ENCODE data around the gene LAMA2.

Gene LAMA2

DNA sequence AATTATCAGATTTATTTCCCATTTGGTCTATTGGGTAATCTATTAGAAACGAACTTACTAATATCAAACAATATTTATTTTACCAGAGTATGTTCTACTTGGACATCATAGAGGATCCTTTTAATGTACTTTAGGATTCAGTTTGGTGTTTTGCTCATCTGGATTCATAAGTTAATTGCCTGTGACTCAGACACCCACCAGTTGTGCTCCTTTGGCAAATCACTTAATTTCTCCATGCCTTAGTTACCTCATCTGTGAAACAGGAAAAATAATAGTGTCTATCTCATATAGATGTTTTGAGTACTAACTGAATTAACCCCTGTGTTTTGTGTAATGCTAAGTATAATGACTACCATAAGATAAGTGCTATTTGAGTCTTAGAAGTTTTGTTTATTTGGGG is 292.1 kb downstream of the LAMA2 start:
- H3K4me3 ChIP-seq (ENCODE audit: low read depth, low read length), result no peak overlapping the region
- TF ChIP-seq CTCF (IDR thresholded peaks at IDR 0.05; ENCODE audit: low read depth, low read length), result no peak

DNA sequence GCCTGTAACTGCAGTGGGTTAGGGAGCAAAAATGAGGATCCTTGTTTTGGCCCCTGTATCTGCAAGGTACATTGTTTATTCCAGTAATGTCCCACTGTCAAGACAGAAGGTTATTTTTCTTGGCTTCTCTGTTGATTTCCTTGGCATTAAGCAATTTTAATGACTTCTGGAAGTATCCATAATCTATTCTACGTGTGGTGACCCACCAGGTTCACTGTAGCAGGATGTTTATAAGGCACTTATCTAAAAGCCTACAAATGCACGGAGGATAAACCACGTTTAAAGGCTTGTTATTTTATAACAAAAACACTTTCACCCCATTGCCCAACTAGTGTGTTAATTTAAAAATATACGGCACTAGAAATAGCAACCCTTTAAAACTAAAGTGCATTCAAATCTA is 294.9 kb downstream of the LAMA2 start:
- H3K4me3 ChIP-seq (ENCODE audit: low read depth, low read length), result no peak overlapping the region
- no peak for TF ChIP-seq CTCF (IDR thresholded peaks at IDR 0.05; ENCODE audit: low read depth, low read length)

DNA sequence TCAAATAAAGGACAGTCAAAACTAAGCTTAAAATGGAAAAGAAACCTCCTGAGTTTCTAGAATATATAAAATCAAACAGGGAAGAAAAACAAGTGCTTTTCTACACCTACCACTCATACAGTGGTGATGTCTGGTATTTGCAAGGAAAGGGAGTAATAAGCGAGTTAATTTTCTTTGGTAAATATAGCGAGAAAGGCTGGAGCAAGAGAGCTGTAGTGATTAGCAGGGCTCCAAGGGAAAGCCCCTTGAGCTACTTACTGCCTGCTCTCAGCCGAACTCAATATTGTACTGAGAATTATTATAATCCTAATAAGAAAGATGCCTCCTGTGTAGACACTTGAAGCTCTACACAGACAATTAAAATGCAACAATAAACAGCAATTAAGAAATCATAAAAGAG is 296.3 kb downstream of the LAMA2 start:
- H3K4me3 ChIP-seq (ENCODE audit: low read depth, low read length), result no peak overlapping the region
- TF ChIP-seq CTCF (IDR thresholded peaks at IDR 0.05; ENCODE audit: low read depth, low read length), result no peak

DNA sequence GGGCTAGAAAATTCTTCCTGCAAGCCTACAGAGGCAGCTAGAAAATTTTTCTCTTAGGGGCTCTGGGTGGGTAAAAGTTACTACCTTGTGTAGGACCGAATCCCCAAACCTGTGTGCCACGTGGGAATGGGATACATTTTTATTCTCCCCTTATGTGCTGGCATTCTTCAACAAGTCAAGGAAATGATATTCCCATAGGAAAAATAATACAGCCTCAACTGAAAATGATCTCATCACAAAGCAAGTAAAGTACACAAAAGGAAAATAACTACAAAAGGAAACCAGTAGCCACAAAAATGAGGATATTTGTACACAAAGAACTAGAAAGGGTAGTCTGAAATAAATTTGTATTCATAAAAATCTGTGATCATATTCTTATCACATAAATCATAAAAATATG is 298.1 kb downstream of the LAMA2 start:
- H3K4me3 ChIP-seq (ENCODE audit: low read depth, low read length), result no peak overlapping the region

DNA sequence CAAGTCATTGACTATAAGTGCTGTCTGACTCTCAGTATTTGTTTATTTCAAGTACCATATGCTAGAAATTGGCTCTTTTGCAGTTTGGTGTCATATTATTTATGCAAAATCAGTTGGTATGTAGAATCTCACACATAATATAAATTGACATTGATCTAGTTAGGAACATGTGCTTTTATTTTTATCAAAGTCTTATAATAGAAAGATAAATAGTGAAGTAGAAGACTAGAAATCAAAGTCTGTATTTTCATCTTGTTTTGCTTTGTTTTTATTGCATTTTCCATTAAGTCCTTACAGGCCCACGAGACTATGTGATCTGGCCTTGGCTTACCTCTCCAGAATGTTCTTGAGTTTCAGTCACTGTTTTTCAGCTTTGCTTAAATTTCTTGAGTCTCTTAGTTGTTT is 300.3 kb downstream of the LAMA2 start:
- TF ChIP-seq CTCF (IDR thresholded peaks at IDR 0.05; ENCODE audit: low read depth, low read length), result no peak
- H3K4me3 ChIP-seq (ENCODE audit: low read depth, low read length), result no peak overlapping the region

More for the DNA sequence above, 298.1 kb downstream of the LAMA2 start:
- TF ChIP-seq CTCF (IDR thresholded peaks at IDR 0.05; ENCODE audit: low read depth, low read length), result no peak

- TF ChIP-seq CTCF (IDR thresholded peaks at IDR 0.05; ENCODE audit: low read depth, low read length), result no peak
- no peak overlapping the region for H3K4me3 ChIP-seq (ENCODE audit: low read depth, low read length)
Observed at GRCh38 chr6:129183681-129184301, 300.9 kb downstream of the LAMA2 start.

DNA sequence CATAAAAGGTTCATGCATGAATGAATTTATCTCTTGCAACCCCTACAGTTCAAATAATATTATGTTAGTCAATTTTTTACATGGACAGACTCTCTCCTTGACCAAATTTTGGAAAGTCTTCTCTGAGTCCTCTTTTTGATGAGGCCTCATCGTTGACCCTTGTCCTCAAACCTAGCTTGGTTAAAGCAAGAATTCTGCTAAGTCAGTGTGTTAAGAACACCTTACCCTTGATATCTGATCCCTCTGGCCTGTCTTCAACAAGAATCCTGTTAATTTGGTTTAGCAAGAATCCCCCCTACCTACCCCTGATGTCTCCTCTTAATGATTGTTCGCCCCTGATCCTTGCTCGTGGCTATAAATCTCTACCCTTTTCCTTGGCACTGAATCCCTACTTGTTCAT is 301.4 kb downstream of the LAMA2 start:
- no peak for TF ChIP-seq CTCF (IDR thresholded peaks at IDR 0.05; ENCODE audit: low read depth, low read length)
- H3K4me3 ChIP-seq (ENCODE audit: low read depth, low read length), result no peak overlapping the region
